ENCODE data around the gene AHDC1. TPM values are rescaled to one million over a fixed set of nuclear protein-coding genes. Genes with fewer than 3 reads are reported as not detected.

AHDC1 gene
- polyA plus RNA-seq, 3 donors, result 0.16 to 3.3 (median 0.30) TPM

DNA sequence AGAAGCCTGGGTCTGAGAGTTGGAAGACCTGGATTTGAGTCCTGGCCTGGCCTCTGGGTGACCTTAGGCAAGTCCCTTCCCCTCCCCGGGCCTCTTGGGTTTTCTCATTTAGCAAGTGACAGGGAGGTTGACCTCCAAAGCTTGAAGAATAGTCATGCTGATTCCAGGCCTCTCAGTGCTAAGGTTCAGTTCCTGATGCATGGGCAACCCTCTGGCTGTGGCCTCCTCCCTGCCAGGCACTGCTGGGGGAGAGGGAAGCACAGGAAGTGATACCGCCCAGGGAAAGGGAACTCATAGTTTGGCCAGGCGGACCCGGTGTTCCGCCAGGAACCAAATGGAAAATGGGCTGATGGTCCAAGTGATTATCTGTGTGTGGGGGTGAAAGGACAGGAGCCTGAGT lies 90.4 kb downstream of the AHDC1 start:
- peak overlapping the region; percentile 40 for H3K9ac ChIP-seq (ENCODE audit: insufficient read depth, low read length, poor library complexity, severe bottlenecking)
- H3K79me2 ChIP-seq (ENCODE audit: insufficient read depth, low read length), result no peaks in the 10 kb centered on the region
- peaks cover 14 to 16% of the 10 kb centered on the region in 2 donors for H3K4me1 ChIP-seq (ENCODE audit: control insufficient read depth in 1 of 2, insufficient read depth in 2 of 2, low read length in 2 of 2)
- peak overlapping the region; percentile 5 to 37 for H3K27ac ChIP-seq (ENCODE audit: low read depth in 1 of 2, low read length in 2 of 2)
- no peaks in the 10 kb centered on the region for H3K27me3 ChIP-seq (ENCODE audit: control insufficient read depth in 2 of 2, insufficient read depth in 2 of 2, low read length in 2 of 2)
- Mint-ChIP-seq H3K27me3 (ENCODE audit: low read depth in 3 of 3) (peaks cover 0 to 4% (median 3%) of the 10 kb centered on the region in 3 donors), H3K4me1 (peaks cover 20% of the 10 kb centered on the region), H3K36me3 (no peaks in the 10 kb centered on the region), H3K9me3 (no peaks in the 10 kb centered on the region), H3K27ac (peak overlapping the region in 5 of 7 donors; percentile 27 to 86 (median 73)), H3K4me3 (peak overlapping the region; percentile 52 to 76)
- H2AFZ ChIP-seq (ENCODE audit: insufficient read depth, low read depth, low read length, poor library complexity, severe bottlenecking), result peak overlapping the region; percentile 63
- DNase-seq, result peak; percentile 34 to 65 (median 50)
- WGBS (ENCODE audit: insufficient coverage), result 0% methylated on average over 4 of the region's 5 CpGs
- no peaks in the 10 kb centered on the region for H3K36me3 ChIP-seq (replicated peaks in 1 of 2; ENCODE audit: control insufficient read depth in 1 of 2, insufficient read depth in 2 of 2, low read length in 2 of 2)
- H3K4me3 ChIP-seq (replicated peaks in 1 of 3; ENCODE audit: low read depth in 2 of 3, low read length in 3 of 3), result peak overlapping the region in 1 of 3 experiments; percentile 43
- no peaks in the 10 kb centered on the region for H4K20me1 ChIP-seq (ENCODE audit: insufficient read depth, low read length)
- intact Hi-C loops (cut with micrococcal nuclease), result no loop called here
- no peaks in the 10 kb centered on the region for H3K9me3 ChIP-seq (replicated peaks in 1 of 2; ENCODE audit: control insufficient read depth in 1 of 2, insufficient read depth in 1 of 2, low read length in 2 of 2)
- no peak for TF ChIP-seq CTCF (IDR thresholded peaks at IDR 0.05)
- H3K4me2 ChIP-seq (replicated peaks; ENCODE audit: extremely low read depth, low read length, poor library complexity, severe bottlenecking), result peak overlapping the region; percentile 62

- 95% methylated on average over 4 of the region's 9 CpGs for WGBS (ENCODE audit: insufficient coverage)
- no peak for TF ChIP-seq CTCF (IDR thresholded peaks at IDR 0.05)
- no peaks in the 10 kb centered on the region for H3K36me3 ChIP-seq (replicated peaks in 1 of 2; ENCODE audit: control insufficient read depth in 1 of 2, insufficient read depth in 2 of 2, low read length in 2 of 2)
- H3K27me3 Mint-ChIP-seq (ENCODE audit: low read depth in 3 of 3), result peaks cover 0 to 4% (median 2%) of the 10 kb centered on the region in 3 donors
- peaks cover 16% of the 10 kb centered on the region for H3K4me1 Mint-ChIP-seq
- no peak overlapping the region for H3K4me2 ChIP-seq (replicated peaks; ENCODE audit: extremely low read depth, low read length, poor library complexity, severe bottlenecking)
- no peak overlapping the region for H3K27ac Mint-ChIP-seq
- no peak overlapping the region for H3K27ac ChIP-seq (ENCODE audit: low read depth in 1 of 2, low read length in 2 of 2)
- no peak for DNase-seq
- no peak overlapping the region for H3K4me3 ChIP-seq (replicated peaks in 1 of 3; ENCODE audit: low read depth in 2 of 3, low read length in 3 of 3)
- no peaks in the 10 kb centered on the region for H3K9me3 ChIP-seq (replicated peaks in 1 of 2; ENCODE audit: control insufficient read depth in 1 of 2, insufficient read depth in 1 of 2, low read length in 2 of 2)
- no peaks in the 10 kb centered on the region for H3K36me3 Mint-ChIP-seq
- H3K9me3 Mint-ChIP-seq, result no peaks in the 10 kb centered on the region
- no peak overlapping the region for H3K4me3 Mint-ChIP-seq
- H4K20me1 ChIP-seq (ENCODE audit: insufficient read depth, low read length), result no peaks in the 10 kb centered on the region
- H3K9ac ChIP-seq (ENCODE audit: insufficient read depth, low read length, poor library complexity, severe bottlenecking), result no peak overlapping the region
- intact Hi-C loops (cut with micrococcal nuclease), result no loop called here
- H3K4me1 ChIP-seq (ENCODE audit: control insufficient read depth in 1 of 2, insufficient read depth in 2 of 2, low read length in 2 of 2), result peaks cover 13 to 15% of the 10 kb centered on the region in 2 donors
- no peaks in the 10 kb centered on the region for H3K79me2 ChIP-seq (ENCODE audit: insufficient read depth, low read length)
- H3K27me3 ChIP-seq (ENCODE audit: control insufficient read depth in 2 of 2, insufficient read depth in 2 of 2, low read length in 2 of 2), result no peaks in the 10 kb centered on the region
- no peak overlapping the region for H2AFZ ChIP-seq (ENCODE audit: insufficient read depth, low read depth, low read length, poor library complexity, severe bottlenecking)
Observed at GRCh38 chr1:27509127-27510080, 94.5 kb downstream of the AHDC1 start.

Data from CD14-positive monocyte (primary cell).